Fibroblast of lung (primary cell): ENCODE data around the gene RTP3. TPM values are rescaled to one million over a fixed set of nuclear protein-coding genes. Genes with fewer than 3 reads are reported as not detected.
"Not testable (repeated sequence)": the region's sequence is repeated elsewhere in the genome, so short reads cannot be mapped to it uniquely, and the experiment has no call there.

ENCODE experiments used
- DNase-seq, 2 donors: peaks; one replicate each; pipeline versions ENCODE4 v3.0.0 to v3.0.0-alpha.2; 2010; ENCODE audit warnings: low read depth in 2 of 2
- H2AFZ ChIP-seq: 2 replicates; pipeline ENCODE4 v1.5.1; 2012; ENCODE audit warnings: low read length, control low read depth, inconsistent platforms
- H3K27ac ChIP-seq: 2 replicates; pipeline ENCODE4 v1.5.1; 2011; ENCODE audit warnings: low read length, control low read depth; ENCODE audit not compliant: insufficient read depth
- H3K27me3 ChIP-seq: 2 replicates; pipeline ENCODE4 v1.5.1; 2011; ENCODE audit warnings: mild to moderate bottlenecking, low read length; ENCODE audit not compliant: control insufficient read depth, insufficient read depth
- H3K36me3 ChIP-seq: 2 replicates; pipeline ENCODE4 v1.5.1; 2011; ENCODE audit warnings: low read length; ENCODE audit not compliant: control insufficient read depth, insufficient read depth
- H3K4me1 ChIP-seq: 2 replicates; pipeline ENCODE4 v1.5.1; 2011; ENCODE audit warnings: low read length; ENCODE audit not compliant: control insufficient read depth, insufficient read depth; ENCODE audit errors: extremely low read depth
- H3K4me2 ChIP-seq: 2 replicates; pipeline ENCODE4 v1.5.1; 2011; ENCODE audit warnings: low read length, control low read depth; ENCODE audit not compliant: insufficient read depth; ENCODE audit errors: extremely low read depth
- H3K4me3 ChIP-seq, 4 experiments: fragments of 200-600 bp in 1 of 4; sonication (generic) in 1 of 4; replicated peaks in 1 of 4; 2 replicates each; pipeline ENCODE4 v1.5.1; 2011 to 2016; ENCODE audit warnings: low read length in 4 of 4, low read depth in 3 of 4, mild to moderate bottlenecking in 3 of 4, control low read depth in 2 of 4, inconsistent platforms in 1 of 4, mixed read lengths in 1 of 4; ENCODE audit not compliant: insufficient read depth in 1 of 4; ENCODE audit errors: control extremely low read depth in 1 of 4
- H3K79me2 ChIP-seq: 2 replicates; pipeline ENCODE4 v1.5.1; 2012; ENCODE audit warnings: mild to moderate bottlenecking, low read length, inconsistent platforms; ENCODE audit not compliant: control insufficient read depth, insufficient read depth
- H3K9ac ChIP-seq: 2 replicates; pipeline ENCODE4 v1.5.1; 2011; ENCODE audit warnings: mild to moderate bottlenecking, low read length, control low read depth; ENCODE audit not compliant: insufficient read depth
- H3K9me3 ChIP-seq: 2 replicates; pipeline ENCODE4 v1.5.1; 2012; ENCODE audit warnings: low read depth, low read length; ENCODE audit not compliant: control insufficient read depth, insufficient read depth
- H4K20me1 ChIP-seq: 2 replicates; pipeline ENCODE4 v1.5.1; 2011; ENCODE audit warnings: low read length; ENCODE audit not compliant: control insufficient read depth, insufficient read depth; ENCODE audit errors: extremely low read depth
- CTCF ChIP-seq, 2 donors: IDR thresholded peaks in 1 of 2; conservative IDR thresholded peaks in 1 of 2; 1 replicate in 1 of 2; 2 replicates in 1 of 2; pipeline ENCODE4 v1.5.1; 2011 to 2012; ENCODE audit warnings: low read length in 2 of 2, control low read depth in 1 of 2, inconsistent platforms in 1 of 2, low read depth in 1 of 2, mild to moderate bottlenecking in 1 of 2
- EZH2 ChIP-seq: IDR thresholded peaks from 2 replicates; pipeline ENCODE4 v1.5.1; 2012; ENCODE audit warnings: low read length, control low read depth, mild to moderate bottlenecking; ENCODE audit errors: missing control alignments
- polyA plus RNA-seq, 2 donors: library from polyadenylated mRNA; depleted of rRNA in 1 of 2; stranded (reverse) in 1 of 2; unstranded in 1 of 2; fragments of >200 nt; gene quantifications; 2 replicates each; pipeline ENCODE4 v1.2.1, GENCODE V29; 2011 to 2012; ENCODE audit warnings: missing spikeins in 1 of 2
- total RNA-seq: library from RNA; depleted of rRNA; stranded (reverse); fragments of >200 nt; gene quantifications from 2 replicates; pipeline ENCODE4 v1.2.1, GENCODE V29; 2014

RTP3 gene
- total and polyA plus RNA-seq, 2 donors (not counting 1 experiment from before 2014, with no cell fraction given) = not detected

GRCh38 chr3:46521096-46521495, 23.3 kb downstream of the RTP3 start:
- Histone ChIP-seq H2AFZ (no peak overlapping the region), H3K27ac (no peak overlapping the region), H3K27me3 (no peaks in the 10 kb centered on the region), H3K36me3 (no peaks in the 10 kb centered on the region), H3K4me1 (no peaks in the 10 kb centered on the region), H3K9me3 (no peaks in the 10 kb centered on the region), H3K4me2 (no peak overlapping the region), H4K20me1 (no peaks in the 10 kb centered on the region), H3K9ac (no peak overlapping the region), H3K4me3 (no peak overlapping the region), H3K79me2 (no peaks in the 10 kb centered on the region)
- TF ChIP-seq CTCF (conservative IDR thresholded peaks at IDR 0.05 in 1 of 2, IDR thresholded peaks at IDR 0.05 in 1 of 2; ENCODE audit: low read depth in 1 of 2, low read length in 2 of 2) (no peak), EZH2 (no peak)
- no peak for DNase-seq

GRCh38 chr3:46522201-46522600, 24.4 kb downstream of the RTP3 start:
- H3K27me3 ChIP-seq, H3K79me2 ChIP-seq, H3K9me3 ChIP-seq, H2AFZ ChIP-seq, DNase-seq, H4K20me1 ChIP-seq, H3K36me3 ChIP-seq, H3K4me1 ChIP-seq, H3K4me2 ChIP-seq, H3K4me3 ChIP-seq, H3K27ac ChIP-seq, H3K9ac ChIP-seq: not testable (repeated sequence)

GRCh38 chr3:46523556-46523955, 25.8 kb downstream of the RTP3 start:
- no peak for DNase-seq
- Histone ChIP-seq H3K9ac (no peak overlapping the region), H3K9me3 (no peaks in the 10 kb centered on the region), H3K36me3 (no peaks in the 10 kb centered on the region), H3K27ac (no peak overlapping the region), H3K27me3 (no peaks in the 10 kb centered on the region), H4K20me1 (no peaks in the 10 kb centered on the region), H3K79me2 (no peaks in the 10 kb centered on the region), H3K4me1 (no peaks in the 10 kb centered on the region), H2AFZ (no peak overlapping the region), H3K4me3 (no peak overlapping the region), H3K4me2 (no peak overlapping the region)
- TF ChIP-seq CTCF (conservative IDR thresholded peaks at IDR 0.05 in 1 of 2, IDR thresholded peaks at IDR 0.05 in 1 of 2; ENCODE audit: low read depth in 1 of 2, low read length in 2 of 2) (no peak), EZH2 (no peak)
